Central memory CD8-positive, alpha-beta T cell (primary cell): ENCODE results near the gene SHB.

Experiments
- ATAC-seq: fragments of 150-1000 bp; cut with Tn5 transposase; replicated peaks from 2 replicates; pipeline ENCODE4 v1.10.0; 2022; ENCODE audit warnings: mild to moderate bottlenecking, moderate FRiP score, moderate number of reproducible peaks; ENCODE audit not compliant: poor library complexity, severe bottlenecking; ENCODE audit errors: extremely low read depth
- DNase-seq, 2 donors: peaks; one replicate each; pipeline ENCODE4 v3.0.0; 2021; ENCODE audit warnings: low spot score in 2 of 2
- H3K27ac Mint-ChIP-seq: one replicate; pipeline ENCODE4 v1.8.0; 2022; ENCODE audit warnings: low read depth, mild to moderate bottlenecking, moderate library complexity, mixed read lengths
- H3K27me3 Mint-ChIP-seq: one replicate; pipeline ENCODE4 v1.8.0; 2022; ENCODE audit warnings: mixed read lengths
- H3K36me3 Mint-ChIP-seq: one replicate; pipeline ENCODE4 v1.8.0; 2022; ENCODE audit warnings: mild to moderate bottlenecking, moderate library complexity, mixed read lengths; ENCODE audit not compliant: insufficient read depth
- H3K4me1 Mint-ChIP-seq: one replicate; pipeline ENCODE4 v1.8.0; 2022; ENCODE audit warnings: mixed read lengths
- H3K4me3 Mint-ChIP-seq: one replicate; pipeline ENCODE4 v1.8.0; 2022; ENCODE audit warnings: mild to moderate bottlenecking, moderate library complexity, mixed read lengths
- H3K9me3 Mint-ChIP-seq: one replicate; pipeline ENCODE4 v1.8.0; 2022; ENCODE audit warnings: mixed read lengths

Gene SHB

GRCh38 chr9:38041564-38042243 lies 27.3 kb downstream of the SHB start:
- no peak for ATAC-seq
- Mint-ChIP-seq H3K4me3 (no peak overlapping the region), H3K36me3 (no peaks in the 10 kb centered on the region), H3K4me1 (no peaks in the 10 kb centered on the region), H3K9me3 (no peaks in the 10 kb centered on the region), H3K27me3 (peaks cover 6% of the 10 kb centered on the region), H3K27ac (no peak overlapping the region)
- no peak for DNase-seq

GRCh38 chr9:38039907-38040682 lies 28.9 kb downstream of the SHB start:
- H3K27ac Mint-ChIP-seq, result no peak overlapping the region
- peaks cover 6% of the 10 kb centered on the region for H3K27me3 Mint-ChIP-seq
- H3K36me3 Mint-ChIP-seq, result no peaks in the 10 kb centered on the region
- H3K9me3 Mint-ChIP-seq, result no peaks in the 10 kb centered on the region
- no peaks in the 10 kb centered on the region for H3K4me1 Mint-ChIP-seq
- no peak overlapping the region for H3K4me3 Mint-ChIP-seq
- no peak for DNase-seq
- no peak for ATAC-seq

- Mint-ChIP-seq H3K9me3 (no peaks in the 10 kb centered on the region), H3K27me3 (peaks cover 6% of the 10 kb centered on the region), H3K4me1 (no peaks in the 10 kb centered on the region), H3K36me3 (no peaks in the 10 kb centered on the region), H3K27ac (no peak overlapping the region), H3K4me3 (no peak overlapping the region)
- ATAC-seq, result no peak
- DNase-seq, result no peak
Measured at GRCh38 chr9:38039090-38039906, 29.7 kb downstream of the SHB start.

GRCh38 chr9:38038307-38039089 lies 30.5 kb downstream of the SHB start:
- Mint-ChIP-seq H3K27me3 (peaks cover 6% of the 10 kb centered on the region), H3K27ac (no peak overlapping the region), H3K36me3 (no peaks in the 10 kb centered on the region), H3K9me3 (no peaks in the 10 kb centered on the region), H3K4me3 (no peak overlapping the region), H3K4me1 (no peaks in the 10 kb centered on the region)
- DNase-seq (no peak), ATAC-seq (no peak)

GRCh38 chr9:38037981-38038306 lies 31.1 kb downstream of the SHB start:
- ATAC-seq, result no peak
- H3K4me3 Mint-ChIP-seq, result no peak overlapping the region
- DNase-seq, result no peak
- H3K27ac Mint-ChIP-seq, result no peak overlapping the region
- H3K9me3 Mint-ChIP-seq, result no peaks in the 10 kb centered on the region
- no peaks in the 10 kb centered on the region for H3K36me3 Mint-ChIP-seq
- H3K4me1 Mint-ChIP-seq, result no peaks in the 10 kb centered on the region
- peaks cover 6% of the 10 kb centered on the region for H3K27me3 Mint-ChIP-seq

GRCh38 chr9:38036359-38037084 lies 32.5 kb downstream of the SHB start:
- Mint-ChIP-seq H3K27ac (no peak overlapping the region), H3K4me3 (no peak overlapping the region), H3K27me3 (peaks cover 6% of the 10 kb centered on the region), H3K4me1 (no peaks in the 10 kb centered on the region), H3K36me3 (no peaks in the 10 kb centered on the region), H3K9me3 (no peaks in the 10 kb centered on the region)
- ATAC-seq (no peak), DNase-seq (no peak)

- no peak overlapping the region for H3K27ac Mint-ChIP-seq
- H3K36me3 Mint-ChIP-seq, result no peaks in the 10 kb centered on the region
- H3K4me3 Mint-ChIP-seq, result no peak overlapping the region
- no peak for DNase-seq
- H3K27me3 Mint-ChIP-seq, result peaks cover 6% of the 10 kb centered on the region
- no peak for ATAC-seq
- H3K9me3 Mint-ChIP-seq, result no peaks in the 10 kb centered on the region
- H3K4me1 Mint-ChIP-seq, result no peaks in the 10 kb centered on the region
Measured at GRCh38 chr9:38035873-38036272, 33.2 kb downstream of the SHB start.

GRCh38 chr9:38033941-38034340 lies 35.1 kb downstream of the SHB start:
- Mint-ChIP-seq H3K36me3 (no peaks in the 10 kb centered on the region), H3K4me3 (no peak overlapping the region), H3K4me1 (no peaks in the 10 kb centered on the region), H3K27ac (no peak overlapping the region), H3K9me3 (no peaks in the 10 kb centered on the region), H3K27me3 (no peaks in the 10 kb centered on the region)
- DNase-seq (no peak), ATAC-seq (no peak)

GRCh38 chr9:38032266-38033110 lies 36.5 kb downstream of the SHB start:
- no peaks in the 10 kb centered on the region for H3K36me3 Mint-ChIP-seq
- no peaks in the 10 kb centered on the region for H3K4me1 Mint-ChIP-seq
- H3K27ac Mint-ChIP-seq, result no peak overlapping the region
- no peaks in the 10 kb centered on the region for H3K9me3 Mint-ChIP-seq
- H3K4me3 Mint-ChIP-seq, result no peak overlapping the region
- no peaks in the 10 kb centered on the region for H3K27me3 Mint-ChIP-seq
- ATAC-seq (no peak), DNase-seq (no peak)

- no peaks in the 10 kb centered on the region for H3K36me3 Mint-ChIP-seq
- H3K9me3 Mint-ChIP-seq, result no peaks in the 10 kb centered on the region
- no peaks in the 10 kb centered on the region for H3K27me3 Mint-ChIP-seq
- no peaks in the 10 kb centered on the region for H3K4me1 Mint-ChIP-seq
- no peak overlapping the region for H3K4me3 Mint-ChIP-seq
- ATAC-seq (no peak), DNase-seq (no peak)
- H3K27ac Mint-ChIP-seq, result no peak overlapping the region
Measured at GRCh38 chr9:38031594-38031993, 37.4 kb downstream of the SHB start.

- H3K36me3 Mint-ChIP-seq, result no peaks in the 10 kb centered on the region
- H3K27me3 Mint-ChIP-seq, result no peaks in the 10 kb centered on the region
- H3K27ac Mint-ChIP-seq, result no peak overlapping the region
- no peaks in the 10 kb centered on the region for H3K9me3 Mint-ChIP-seq
- no peak overlapping the region for H3K4me3 Mint-ChIP-seq
- no peak for DNase-seq
- H3K4me1 Mint-ChIP-seq, result no peaks in the 10 kb centered on the region
- no peak for ATAC-seq
Measured at GRCh38 chr9:38030658-38031057, 38.4 kb downstream of the SHB start.
